ENCODE results near the gene PCK1. TPM values are rescaled to one million over a fixed set of nuclear protein-coding genes. Genes with fewer than 3 reads are reported as not detected.

The PCK1 gene
- total and polyA plus RNA-seq, 2 experiments from 2014 or later, result not detected

DNA sequence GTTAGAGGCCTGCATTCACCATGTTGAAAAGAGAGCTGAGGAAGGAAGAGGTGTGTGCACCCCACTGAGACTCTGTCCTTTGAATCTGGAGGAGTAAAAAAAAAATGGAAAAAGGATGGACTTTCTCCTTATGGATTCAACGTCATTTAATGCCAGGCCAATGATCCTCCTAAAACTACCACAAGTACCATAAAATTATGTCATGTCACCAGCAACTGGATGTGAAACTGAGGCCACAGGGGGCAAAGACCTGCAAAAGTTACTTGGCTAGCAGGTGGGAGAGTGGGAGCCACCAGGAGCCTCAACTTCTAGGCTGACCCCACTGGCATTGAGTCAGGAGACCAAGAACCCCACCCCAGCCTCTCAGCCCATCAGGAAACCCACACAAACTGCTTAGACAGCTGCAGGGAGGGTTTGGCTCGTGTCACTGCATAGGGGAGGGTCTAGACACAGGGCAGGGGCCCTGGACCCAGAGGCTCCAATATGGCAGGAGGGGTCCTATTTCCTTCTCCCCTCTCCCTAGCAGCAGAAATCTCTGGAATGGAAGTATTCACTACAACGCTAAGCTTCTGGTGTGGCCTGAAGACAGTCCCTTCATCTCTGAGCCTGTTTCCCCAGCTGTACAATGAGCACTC, 11.0 kb downstream of the PCK1 start:
- H2AFZ ChIP-seq, result no peak overlapping the region
- H3K27me3 ChIP-seq (ENCODE audit: insufficient read depth), result no peaks in the 10 kb centered on the region
- H3F3A ChIP-seq (replicated peaks; ENCODE audit: low read depth), result no peaks in the 10 kb centered on the region
- H3K27ac ChIP-seq (ENCODE audit: low read depth), result no peak overlapping the region
- DNase-seq (ENCODE audit: low spot score), result no peak
- no peak overlapping the region for H3K4me2 ChIP-seq
- TF ChIP-seq EZH2phosphoT487 (IDR thresholded peaks at IDR 0.05; ENCODE audit: unreplicated experiment) (no peak), EZH2 (IDR thresholded peaks at IDR 0.05; ENCODE audit: low read depth, unreplicated experiment) (no peak), NANOG (IDR thresholded peaks at IDR 0.05; ENCODE audit: borderline replicate concordance) (no peak), STAT1 (IDR thresholded peaks at IDR 0.05; ENCODE audit: unreplicated experiment) (no peak), CREB1 (CRISPR knock-in tag; IDR thresholded peaks at IDR 0.05; ENCODE audit: low read depth) (no peak), ZNF331 (CRISPR knock-in tag; IDR thresholded peaks at IDR 0.05; ENCODE audit: low read depth) (no peak), JUNB (IDR thresholded peaks at IDR 0.05; ENCODE audit: unreplicated experiment) (no peak), ZNF114 (CRISPR knock-in tag; IDR thresholded peaks at IDR 0.05) (no peak)
- TF ChIP-seq, protein P1, sequence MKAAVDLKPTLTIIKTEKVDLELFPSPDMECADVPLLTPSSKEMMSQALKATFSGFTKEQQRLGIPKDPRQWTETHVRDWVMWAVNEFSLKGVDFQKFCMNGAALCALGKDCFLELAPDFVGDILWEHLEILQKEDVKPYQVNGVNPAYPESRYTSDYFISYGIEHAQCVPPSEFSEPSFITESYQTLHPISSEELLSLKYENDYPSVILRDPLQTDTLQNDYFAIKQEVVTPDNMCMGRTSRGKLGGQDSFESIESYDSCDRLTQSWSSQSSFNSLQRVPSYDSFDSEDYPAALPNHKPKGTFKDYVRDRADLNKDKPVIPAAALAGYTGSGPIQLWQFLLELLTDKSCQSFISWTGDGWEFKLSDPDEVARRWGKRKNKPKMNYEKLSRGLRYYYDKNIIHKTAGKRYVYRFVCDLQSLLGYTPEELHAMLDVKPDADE (IDR thresholded peaks at IDR 0.05), result no peak
- TF ChIP-seq, protein P2, sequence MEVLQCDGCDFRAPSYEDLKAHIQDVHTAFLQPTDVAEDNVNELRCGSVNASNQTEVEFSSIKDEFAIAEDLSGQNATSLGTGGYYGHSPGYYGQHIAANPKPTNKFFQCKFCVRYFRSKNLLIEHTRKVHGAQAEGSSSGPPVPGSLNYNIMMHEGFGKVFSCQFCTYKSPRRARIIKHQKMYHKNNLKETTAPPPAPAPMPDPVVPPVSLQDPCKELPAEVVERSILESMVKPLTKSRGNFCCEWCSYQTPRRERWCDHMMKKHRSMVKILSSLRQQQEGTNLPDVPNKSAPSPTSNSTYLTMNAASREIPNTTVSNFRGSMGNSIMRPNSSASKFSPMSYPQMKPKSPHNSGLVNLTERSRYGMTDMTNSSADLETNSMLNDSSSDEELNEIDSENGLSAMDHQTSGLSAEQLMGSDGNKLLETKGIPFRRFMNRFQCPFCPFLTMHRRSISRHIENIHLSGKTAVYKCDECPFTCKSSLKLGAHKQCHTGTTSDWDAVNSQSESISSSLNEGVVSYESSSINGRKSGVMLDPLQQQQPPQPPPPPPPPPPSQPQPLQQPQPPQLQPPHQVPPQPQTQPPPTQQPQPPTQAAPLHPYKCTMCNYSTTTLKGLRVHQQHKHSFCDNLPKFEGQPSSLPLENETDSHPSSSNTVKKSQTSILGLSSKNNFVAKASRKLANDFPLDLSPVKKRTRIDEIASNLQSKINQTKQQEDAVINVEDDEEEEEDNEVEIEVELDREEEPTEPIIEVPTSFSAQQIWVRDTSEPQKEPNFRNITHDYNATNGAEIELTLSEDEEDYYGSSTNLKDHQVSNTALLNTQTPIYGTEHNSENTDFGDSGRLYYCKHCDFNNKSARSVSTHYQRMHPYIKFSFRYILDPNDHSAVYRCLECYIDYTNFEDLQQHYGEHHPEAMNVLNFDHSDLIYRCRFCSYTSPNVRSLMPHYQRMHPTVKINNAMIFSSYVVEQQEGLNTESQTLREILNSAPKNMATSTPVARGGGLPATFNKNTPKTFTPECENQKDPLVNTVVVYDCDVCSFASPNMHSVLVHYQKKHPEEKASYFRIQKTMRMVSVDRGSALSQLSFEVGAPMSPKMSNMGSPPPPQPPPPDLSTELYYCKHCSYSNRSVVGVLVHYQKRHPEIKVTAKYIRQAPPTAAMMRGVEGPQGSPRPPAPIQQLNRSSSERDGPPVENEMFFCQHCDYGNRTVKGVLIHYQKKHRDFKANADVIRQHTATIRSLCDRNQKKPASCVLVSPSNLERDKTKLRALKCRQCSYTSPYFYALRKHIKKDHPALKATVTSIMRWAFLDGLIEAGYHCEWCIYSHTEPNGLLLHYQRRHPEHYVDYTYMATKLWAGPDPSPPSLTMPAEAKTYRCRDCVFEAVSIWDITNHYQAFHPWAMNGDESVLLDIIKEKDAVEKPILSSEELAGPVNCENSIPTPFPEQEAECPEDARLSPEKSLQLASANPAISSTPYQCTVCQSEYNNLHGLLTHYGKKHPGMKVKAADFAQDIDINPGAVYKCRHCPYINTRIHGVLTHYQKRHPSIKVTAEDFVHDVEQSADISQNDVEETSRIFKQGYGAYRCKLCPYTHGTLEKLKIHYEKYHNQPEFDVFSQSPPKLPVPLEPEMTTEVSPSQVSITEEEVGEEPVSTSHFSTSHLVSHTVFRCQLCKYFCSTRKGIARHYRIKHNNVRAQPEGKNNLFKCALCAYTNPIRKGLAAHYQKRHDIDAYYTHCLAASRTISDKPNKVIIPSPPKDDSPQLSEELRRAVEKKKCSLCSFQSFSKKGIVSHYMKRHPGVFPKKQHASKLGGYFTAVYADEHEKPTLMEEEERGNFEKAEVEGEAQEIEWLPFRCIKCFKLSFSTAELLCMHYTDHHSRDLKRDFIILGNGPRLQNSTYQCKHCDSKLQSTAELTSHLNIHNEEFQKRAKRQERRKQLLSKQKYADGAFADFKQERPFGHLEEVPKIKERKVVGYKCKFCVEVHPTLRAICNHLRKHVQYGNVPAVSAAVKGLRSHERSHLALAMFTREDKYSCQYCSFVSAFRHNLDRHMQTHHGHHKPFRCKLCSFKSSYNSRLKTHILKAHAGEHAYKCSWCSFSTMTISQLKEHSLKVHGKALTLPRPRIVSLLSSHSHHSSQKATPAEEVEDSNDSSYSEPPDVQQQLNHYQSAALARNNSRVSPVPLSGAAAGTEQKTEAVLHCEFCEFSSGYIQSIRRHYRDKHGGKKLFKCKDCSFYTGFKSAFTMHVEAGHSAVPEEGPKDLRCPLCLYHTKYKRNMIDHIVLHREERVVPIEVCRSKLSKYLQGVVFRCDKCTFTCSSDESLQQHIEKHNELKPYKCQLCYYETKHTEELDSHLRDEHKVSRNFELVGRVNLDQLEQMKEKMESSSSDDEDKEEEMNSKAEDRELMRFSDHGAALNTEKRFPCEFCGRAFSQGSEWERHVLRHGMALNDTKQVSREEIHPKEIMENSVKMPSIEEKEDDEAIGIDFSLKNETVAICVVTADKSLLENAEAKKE (CRISPR knock-in tag; IDR thresholded peaks at IDR 0.05), result no peak
- TF ChIP-seq, protein P3, sequence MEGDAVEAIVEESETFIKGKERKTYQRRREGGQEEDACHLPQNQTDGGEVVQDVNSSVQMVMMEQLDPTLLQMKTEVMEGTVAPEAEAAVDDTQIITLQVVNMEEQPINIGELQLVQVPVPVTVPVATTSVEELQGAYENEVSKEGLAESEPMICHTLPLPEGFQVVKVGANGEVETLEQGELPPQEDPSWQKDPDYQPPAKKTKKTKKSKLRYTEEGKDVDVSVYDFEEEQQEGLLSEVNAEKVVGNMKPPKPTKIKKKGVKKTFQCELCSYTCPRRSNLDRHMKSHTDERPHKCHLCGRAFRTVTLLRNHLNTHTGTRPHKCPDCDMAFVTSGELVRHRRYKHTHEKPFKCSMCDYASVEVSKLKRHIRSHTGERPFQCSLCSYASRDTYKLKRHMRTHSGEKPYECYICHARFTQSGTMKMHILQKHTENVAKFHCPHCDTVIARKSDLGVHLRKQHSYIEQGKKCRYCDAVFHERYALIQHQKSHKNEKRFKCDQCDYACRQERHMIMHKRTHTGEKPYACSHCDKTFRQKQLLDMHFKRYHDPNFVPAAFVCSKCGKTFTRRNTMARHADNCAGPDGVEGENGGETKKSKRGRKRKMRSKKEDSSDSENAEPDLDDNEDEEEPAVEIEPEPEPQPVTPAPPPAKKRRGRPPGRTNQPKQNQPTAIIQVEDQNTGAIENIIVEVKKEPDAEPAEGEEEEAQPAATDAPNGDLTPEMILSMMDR (conservative IDR thresholded peaks at IDR 0.05; ENCODE audit: low read depth in 2 of 2), result no peak
- Mint-ChIP-seq H3K27ac (no peak overlapping the region), H3K4me1 (peaks cover 16% of the 10 kb centered on the region), H3K36me3 (ENCODE audit: low read depth) (no peaks in the 10 kb centered on the region), H3K4me3 (no peak overlapping the region; the same call in 2 of the 3 replicates), H3K9me3 (no peaks in the 10 kb centered on the region), H3K27me3 (ENCODE audit: insufficient read depth, low read depth, poor library complexity) (no peaks in the 10 kb centered on the region)
- no peaks in the 10 kb centered on the region for H4K20me1 ChIP-seq (replicated peaks; ENCODE audit: insufficient read depth)
- ATAC-seq, result no peak
- H3K36me3 ChIP-seq (ENCODE audit: insufficient read depth), result no peaks in the 10 kb centered on the region
- H3K79me2 ChIP-seq (replicated peaks; ENCODE audit: insufficient read depth), result no peaks in the 10 kb centered on the region
- H3K4me3 ChIP-seq, result no peak overlapping the region
- peaks cover 6% of the 10 kb centered on the region for H3K4me1 ChIP-seq (ENCODE audit: insufficient read depth)
- 0 out of 2 replicates have a peak, but pooled peaks cover 10% of the 10 kb centered on the region for H3K9me2 ChIP-seq (ENCODE audit: insufficient read depth)
